A549 (cell line): ENCODE measurements around the gene GTF3C1. TPM values are rescaled to one million over a fixed set of nuclear protein-coding genes. Genes with fewer than 3 reads are reported as not detected.

ENCODE experiments used
- ATAC-seq, 2 experiments: fragments of 200-7000 bp in 1 of 2; fragments of >200 bp in 1 of 2; cut with Nextera tagmentation in 1 of 2; cut with Tn5 transposase in 1 of 2; 3 replicates each; pipeline versions ENCODE4 v1.8.0 to v1.9.1; 2018 to 2020; ENCODE audit warnings: mild to moderate bottlenecking in 1 of 2, moderate library complexity in 1 of 2
- CTCF ChIA-PET: fragments of 300-600 bp; sonication (Branson Sonifier 250); formaldehyde crosslinking; extraction: SDS; loops from one replicate; lab custom pipeline; 2021; ENCODE audit warnings: antibody characterized with exemption, inconsistent platforms; lab: Yijun Ruan, JAX
- POLR2A ChIA-PET: fragments of 350-600 bp; formaldehyde crosslinking; extraction: SDS; loops from one replicate; lab custom pipeline; 2021; ENCODE audit warnings: antibody characterized with exemption, inconsistent platforms; lab: Yijun Ruan, JAX
- DNase-seq, 2 experiments: peaks; one replicate each; pipeline versions ENCODE4 v3.0.0 to v3.0.0-alpha.2; 2011 to 2016; ENCODE audit warnings: low read depth in 1 of 2, low spot score in 1 of 2
- FAIRE-seq: peaks from 2 replicates; lab custom pipeline; 2011; peaks lifted over from hg19 to GRCh38; lab: Jason Lieb, UNC
- H3K27ac ChIP-seq, 2 experiments: fragments of >200 bp; sonication (Bioruptor Twin); formaldehyde crosslinking; 3 replicates each; pipeline ENCODE4 v1.5.1; 2016 to 2017
- H3K4me1 ChIP-seq: fragments of >200 bp; sonication (Bioruptor Twin); formaldehyde crosslinking; 3 replicates; pipeline ENCODE4 v1.6.1; 2016
- H3K4me2 ChIP-seq: fragments of >200 bp; sonication (Bioruptor Twin); formaldehyde crosslinking; 3 replicates; pipeline ENCODE4 v1.6.1; 2016
- H3K4me3 ChIP-seq: fragments of >200 bp; sonication (Bioruptor Twin); formaldehyde crosslinking; 3 replicates; pipeline ENCODE4 v1.5.1; 2016
- H3K9me3 ChIP-seq: fragments of >200 bp; sonication (Bioruptor Twin); formaldehyde crosslinking; 3 replicates; pipeline ENCODE4 v1.6.1; 2016
- BCL3 ChIP-seq: fragments of >200 bp; sonication (Bioruptor Twin); formaldehyde crosslinking; IDR thresholded peaks from 3 replicates; pipeline ENCODE4 v1.6.1; 2016
- BHLHE40 ChIP-seq: IDR thresholded peaks from 2 replicates; pipeline ENCODE4 v1.6.1; 2012; ENCODE audit warnings: low read depth, low read length, inconsistent platforms
- CEBPB ChIP-seq, 2 experiments: fragments of >200 bp in 1 of 2; sonication (Bioruptor Twin) in 1 of 2; formaldehyde crosslinking in 1 of 2; IDR thresholded peaks; 2 replicates each; pipeline ENCODE4 v1.6.1; 2012 to 2016
- CHD2 ChIP-seq: fragments of 150-350 bp; IDR thresholded peaks from 2 replicates; pipeline ENCODE4 v1.6.1; 2014; ENCODE audit warnings: low read length; ENCODE audit not compliant: partially characterized antibody
- FOSB ChIP-seq: fragments of 250-450 bp; sonication (Bioruptor Pico); IDR thresholded peaks from 2 replicates; pipeline ENCODE4 v1.5.0; 2020; ENCODE audit warnings: mild to moderate bottlenecking, moderate library complexity
- GATA3 ChIP-seq: IDR thresholded peaks from 2 replicates; pipeline ENCODE4 v1.6.1; 2012; ENCODE audit warnings: borderline replicate concordance
- HOXA7 ChIP-seq: fragments of 250-450 bp; sonication (Bioruptor Pico); IDR thresholded peaks from 2 replicates; pipeline ENCODE4 v1.5.0; 2020; ENCODE audit warnings: mild to moderate bottlenecking, moderate library complexity
- HOXB13 ChIP-seq: fragments of 250-450 bp; sonication (Bioruptor Pico); IDR thresholded peaks from 2 replicates; pipeline ENCODE4 v1.5.0; 2020; ENCODE audit warnings: low read depth, mild to moderate bottlenecking, moderate library complexity
- JUN ChIP-seq, 2 experiments: fragments of >200 bp; sonication (Bioruptor Twin); formaldehyde crosslinking; IDR thresholded peaks; 2 replicates in 1 of 2; 3 replicates in 1 of 2; pipeline ENCODE4 v1.6.1; 2016 to 2017
- JUNB ChIP-seq: fragments of >200 bp; sonication (Bioruptor Twin); formaldehyde crosslinking; IDR thresholded peaks from 2 replicates; pipeline ENCODE4 v1.6.1; 2016
- KDM1A ChIP-seq: fragments of 200-600 bp; sonication (generic); IDR thresholded peaks from 2 replicates; pipeline ENCODE4 v1.6.1; 2016; ENCODE audit warnings: low read depth, mild to moderate bottlenecking
- KDM5A ChIP-seq: fragments of 200-600 bp; sonication (generic); IDR thresholded peaks from 2 replicates; pipeline ENCODE4 v1.6.1; 2016; ENCODE audit warnings: antibody characterized with exemption, mild to moderate bottlenecking
- MAFK ChIP-seq: fragments of 450-650 bp; IDR thresholded peaks from 2 replicates; pipeline ENCODE4 v1.6.1; 2014; ENCODE audit not compliant: partially characterized antibody
- MAX ChIP-seq: IDR thresholded peaks from 2 replicates; pipeline ENCODE4 v1.6.1; 2012
- MAZ ChIP-seq: fragments of 150-350 bp; IDR thresholded peaks from 2 replicates; pipeline ENCODE4 v1.6.1; 2014; ENCODE audit warnings: antibody characterized with exemption, low read depth, low read length, borderline replicate concordance
- MYC ChIP-seq: IDR thresholded peaks from 2 replicates; pipeline ENCODE4 v1.6.1; 2012; ENCODE audit warnings: mild to moderate bottlenecking, inconsistent platforms, low read length, improper control_type of control experiment, borderline replicate concordance
- NFE2L2 ChIP-seq: fragments of 150-350 bp; conservative IDR thresholded peaks from 2 replicates; pipeline ENCODE4 v1.6.1; 2014; ENCODE audit warnings: low read length
- NR3C1 ChIP-seq: fragments of >200 bp; sonication (Bioruptor Twin); formaldehyde crosslinking; IDR thresholded peaks from 3 replicates; pipeline ENCODE4 v1.6.1; 2017
- PBX3 ChIP-seq: IDR thresholded peaks from 2 replicates; pipeline ENCODE4 v1.6.1; 2012
- POLR2AphosphoS2 ChIP-seq: conservative IDR thresholded peaks from 2 replicates; pipeline ENCODE4 v1.6.1; 2012; ENCODE audit warnings: low read length, improper control_type of control experiment, inconsistent platforms
- RARB ChIP-seq: fragments of 250-450 bp; sonication (Bioruptor Pico); IDR thresholded peaks from 2 replicates; pipeline ENCODE4 v1.8.0; 2021; ENCODE audit warnings: mild to moderate bottlenecking, moderate library complexity
- SMC3 ChIP-seq: fragments of >200 bp; sonication (Bioruptor Twin); formaldehyde crosslinking; IDR thresholded peaks from 3 replicates; pipeline ENCODE4 v1.6.1; 2018; ENCODE audit warnings: inconsistent platforms
- ZC3H11A ChIP-seq: fragments of 450-650 bp; IDR thresholded peaks from 2 replicates; pipeline ENCODE4 v1.6.1; 2014; ENCODE audit warnings: antibody characterized with exemption, mild to moderate bottlenecking
- WGBS: methylation state at CpG from one replicate; pipeline ENCODE4 v1.1.6; 2017; ENCODE audit errors: missing lambda C conversion rate; 5-methylcytosine and 5-hydroxymethylcytosine counted together
- polyA plus RNA-seq, 4 experiments: library from polyadenylated mRNA; depleted of rRNA in 3 of 4; stranded (reverse); fragments of >200 nt; fragmentation: RNase III in 1 of 4; extraction: RNeasy Plus Mini Kit Qiagen cat#74134 plus additional on column Dnase treatment in 1 of 4; gene quantifications; 2 replicates in 3 of 4; 3 replicates in 1 of 4; pipeline ENCODE4 v1.2.3, GENCODE V29; 2011 to 2017
- TF ChIP-seq, protein P1 (sequence below): fragments of 450-650 bp; IDR thresholded peaks from 2 replicates; pipeline ENCODE4 v1.6.1; 2014; ENCODE audit warnings: antibody characterized with exemption

GTF3C1 gene
- polyA plus RNA-seq, 2 of the 4 experiments (the other 2 are of a cell fraction) = 41.6 to 54.2 TPM

GRCh38 chr16:27499659-27500055, 50.1 kb downstream of the GTF3C1 start:
- Histone ChIP-seq H3K4me2 (no peak overlapping the region), H3K27ac (no peak overlapping the region), H3K4me3 (no peak overlapping the region), H3K4me1 (no peaks in the 10 kb centered on the region), H3K9me3 (no peaks in the 10 kb centered on the region)
- ChIA-PET CTCF (interaction anchor here (0.9 to 3.0 kb wide), 2 partner anchors 12 to 16 kb away, joined by 3 to 12 read pairs; no protein-coding TSS in a partner anchor), POLR2A (interaction anchor here (0.6 kb wide), 1 partner anchor 12 kb away, joined by 3 read pairs; no protein-coding TSS in a partner anchor)
- DNase-seq (no peak), FAIRE-seq (no peak), ATAC-seq (no peak)
- TF ChIP-seq BCL3 = no peak
- no peak for TF ChIP-seq GATA3
- no peak for TF ChIP-seq HOXB13
- TF ChIP-seq KDM1A = no peak
- TF ChIP-seq BHLHE40 = no peak
- no peak for TF ChIP-seq JUNB
- no peak for TF ChIP-seq NFE2L2
- TF ChIP-seq MAFK = no peak
- 95% methylated on average over 9 of the region's 9 CpGs for WGBS

DNA sequence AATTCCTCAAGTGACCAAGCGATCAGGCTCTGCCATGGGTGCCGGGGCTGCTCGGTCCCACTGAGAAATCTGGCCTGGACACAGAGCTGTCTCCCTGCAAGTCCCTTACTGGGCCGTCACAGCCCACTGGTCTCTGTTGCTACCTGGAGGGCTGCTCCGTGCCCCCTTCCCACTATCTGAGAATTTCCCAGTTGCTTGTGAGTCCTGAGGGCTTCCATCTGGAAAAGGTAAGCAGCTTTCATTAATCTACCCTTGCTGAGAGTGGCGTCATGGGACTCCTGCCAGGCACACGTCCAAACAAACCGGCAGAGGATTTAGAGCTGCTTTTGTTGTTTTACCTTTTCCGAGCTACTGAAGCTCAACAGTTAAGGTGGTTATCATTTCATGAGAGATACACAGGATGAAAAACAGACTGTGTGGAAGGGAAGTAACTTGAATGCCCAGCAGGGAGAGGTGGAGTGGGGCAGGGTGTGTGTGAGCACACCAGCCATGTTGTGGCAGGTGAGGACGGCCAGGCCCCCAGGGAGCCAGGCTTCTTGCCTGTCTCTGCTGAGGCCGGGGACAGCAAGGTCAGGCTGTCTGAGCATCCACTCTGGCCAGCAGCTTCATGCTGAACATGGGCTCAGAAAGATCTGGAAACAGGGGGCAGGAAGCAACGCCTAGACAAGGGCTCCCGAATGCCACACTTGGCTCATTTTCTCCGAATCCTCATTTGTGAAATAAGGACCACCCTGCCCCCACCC, 50.6 kb downstream of the GTF3C1 start:
- no peaks in the 10 kb centered on the region for H3K9me3 ChIP-seq
- CTCF ChIA-PET = interaction anchor here (0.9 to 3.0 kb wide), 2 partner anchors 13 to 17 kb away, joined by 3 to 12 read pairs; no protein-coding TSS in a partner anchor
- no peak for DNase-seq
- H3K4me1 ChIP-seq = no peaks in the 10 kb centered on the region
- no peak for FAIRE-seq
- H3K4me2 ChIP-seq = no peak overlapping the region
- POLR2A ChIA-PET = no interaction called here
- WGBS = 88% methylated on average over 14 of the region's 14 CpGs
- TF ChIP-seq ZC3H11A (no peak), CHD2 (no peak), BHLHE40 (no peak), JUN (IDR thresholded peaks at IDR 0.05) (no peak), GATA3 (no peak), RARB (no peak)
- TF ChIP-seq, protein P1, sequence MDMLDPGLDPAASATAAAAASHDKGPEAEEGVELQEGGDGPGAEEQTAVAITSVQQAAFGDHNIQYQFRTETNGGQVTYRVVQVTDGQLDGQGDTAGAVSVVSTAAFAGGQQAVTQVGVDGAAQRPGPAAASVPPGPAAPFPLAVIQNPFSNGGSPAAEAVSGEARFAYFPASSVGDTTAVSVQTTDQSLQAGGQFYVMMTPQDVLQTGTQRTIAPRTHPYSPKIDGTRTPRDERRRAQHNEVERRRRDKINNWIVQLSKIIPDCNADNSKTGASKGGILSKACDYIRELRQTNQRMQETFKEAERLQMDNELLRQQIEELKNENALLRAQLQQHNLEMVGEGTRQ = no peak
- no peak overlapping the region for H3K27ac ChIP-seq
- H3K4me3 ChIP-seq = no peak overlapping the region
- no peak for ATAC-seq

- no peaks in the 10 kb centered on the region for H3K4me1 ChIP-seq
- WGBS = 89% methylated on average over 9 of the region's 9 CpGs
- H3K4me3 ChIP-seq = no peak overlapping the region
- no peak overlapping the region for H3K4me2 ChIP-seq
- H3K27ac ChIP-seq = no peak overlapping the region
- FAIRE-seq = no peak
- no peaks in the 10 kb centered on the region for H3K9me3 ChIP-seq
- no peak for DNase-seq
- no peak for ATAC-seq
- POLR2A ChIA-PET = no interaction called here
- CTCF ChIA-PET = interaction anchor here (3.0 kb wide), 1 partner anchor 18 kb away, joined by 12 read pairs; no protein-coding TSS in a partner anchor
- TF ChIP-seq HOXA7 (CRISPR knock-in tag) (no peak), CEBPB (IDR thresholded peaks at IDR 0.05) (no peak), MAZ (no peak), MYC (no peak), KDM5A (no peak), FOSB (CRISPR knock-in tag) (no peak), ZC3H11A (no peak), SMC3 (no peak), HOXB13 (no peak), POLR2AphosphoS2 (no peak), NR3C1 (no peak), MAX (no peak), PBX3 (no peak)
- TF ChIP-seq, protein P1 = no peak
These were observed 51.5 kb downstream of the GTF3C1 start for GRCh38 chr16:27498031-27498825.
